Amygdala (tissue), 56 donors: Measurements from ENCODE around the gene SLCO3A1.

Experiments used
- DNase-seq, 56 donors: peaks; one replicate each; lab custom pipeline; 2025; lab: John Stamatoyannopoulos, UW

SLCO3A1 gene

GRCh38 chr15:91988071-91988470, 134.6 kb downstream of the SLCO3A1 start:
- DNase-seq: no peak

- DNase-seq: no peak
Measured at GRCh38 chr15:91988655-91989054, 135.1 kb downstream of the SLCO3A1 start.

GRCh38 chr15:91989821-91990220, 136.3 kb downstream of the SLCO3A1 start:
- no peak for DNase-seq

GRCh38 chr15:91992945-91993344, 139.4 kb downstream of the SLCO3A1 start:
- DNase-seq: no peak

DNA sequence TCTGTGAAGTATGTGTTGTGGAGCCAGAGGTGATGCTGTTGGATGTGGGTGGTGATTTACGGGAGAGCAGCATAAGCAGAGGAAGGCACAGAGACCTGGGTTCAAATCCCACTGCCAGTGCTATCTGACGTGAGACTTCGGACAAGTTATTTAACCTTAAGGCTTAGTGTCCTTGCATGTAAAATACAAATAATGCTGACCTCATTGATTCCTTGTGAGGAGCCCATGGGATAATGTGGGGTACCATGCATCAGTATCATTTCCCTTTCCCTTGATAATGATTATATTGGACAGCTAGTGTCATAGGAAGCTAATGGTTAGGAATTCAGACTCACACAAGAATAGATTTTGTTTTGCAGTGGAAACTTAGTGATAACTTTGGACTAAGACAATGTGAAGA, 141.6 kb downstream of the SLCO3A1 start:
- no peak for DNase-seq

DNA sequence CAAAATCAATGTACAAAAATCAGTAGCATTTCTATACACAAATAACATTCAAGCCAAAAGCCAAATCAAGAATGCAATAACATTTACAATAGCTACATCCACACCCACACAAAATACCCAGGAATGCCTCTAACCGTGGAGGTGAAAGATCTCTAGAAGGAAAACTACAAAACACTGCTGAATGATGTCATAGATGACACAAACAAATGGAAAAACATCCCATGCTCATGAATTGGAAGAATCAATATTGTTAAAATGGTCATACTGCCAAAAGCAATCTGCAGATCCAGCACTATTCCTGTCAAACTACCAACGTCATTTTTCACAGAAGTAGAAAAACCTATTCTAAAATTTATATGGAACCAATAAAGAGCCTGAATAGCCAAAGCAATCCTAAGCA, 143.7 kb downstream of the SLCO3A1 start:
- no peak for DNase-seq

DNA sequence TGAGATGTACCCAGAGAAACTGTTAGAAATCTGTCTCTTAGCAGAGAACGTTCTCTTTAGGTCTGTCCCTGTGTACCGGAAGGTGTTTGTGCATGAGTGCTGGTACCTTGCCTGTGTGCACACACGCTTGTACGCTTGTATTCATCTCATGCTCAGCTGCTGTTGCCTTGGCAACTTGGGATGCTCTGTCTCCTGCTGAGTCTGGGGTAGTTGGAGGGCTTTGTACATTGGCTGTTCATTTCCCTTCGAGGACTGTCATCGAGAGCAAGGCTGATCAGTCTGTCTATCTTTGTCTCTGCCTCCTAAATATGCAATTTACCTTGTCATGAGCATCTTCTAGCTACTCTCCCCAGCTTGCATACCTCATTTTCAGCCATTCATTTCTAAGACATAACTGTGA, 147.2 kb downstream of the SLCO3A1 start:
- DNase-seq: peak in 1 of 56 donors; percentile 11

GRCh38 chr15:92001307-92001706, 147.8 kb downstream of the SLCO3A1 start:
- no peak for DNase-seq

DNA sequence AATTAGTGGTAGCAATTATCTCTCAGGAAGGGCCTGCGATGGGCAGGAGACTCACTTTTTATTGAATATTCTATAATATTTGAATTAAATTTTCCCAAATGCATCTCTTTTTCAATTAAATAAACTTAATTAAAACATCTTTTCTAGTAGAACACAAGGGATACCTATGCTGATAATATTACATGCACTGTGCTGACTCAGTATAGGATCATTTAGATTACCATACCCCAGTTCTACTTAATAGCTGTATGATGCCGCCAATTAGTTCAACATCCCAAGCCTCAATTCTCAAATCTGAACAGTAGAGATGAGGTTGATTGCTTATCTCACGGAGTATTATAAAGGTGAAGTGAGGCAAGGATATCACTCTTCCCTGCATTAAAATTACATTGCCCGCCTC, 149.2 kb downstream of the SLCO3A1 start:
- no peak for DNase-seq

- peak in 1 of 56 donors; percentile 8 for DNase-seq
Measured at GRCh38 chr15:92003515-92004067, 150.1 kb downstream of the SLCO3A1 start.

GRCh38 chr15:92005154-92005553, 151.6 kb downstream of the SLCO3A1 start:
- no peak for DNase-seq

GRCh38 chr15:92006186-92007028, 152.9 kb downstream of the SLCO3A1 start:
- no peak for DNase-seq

DNA sequence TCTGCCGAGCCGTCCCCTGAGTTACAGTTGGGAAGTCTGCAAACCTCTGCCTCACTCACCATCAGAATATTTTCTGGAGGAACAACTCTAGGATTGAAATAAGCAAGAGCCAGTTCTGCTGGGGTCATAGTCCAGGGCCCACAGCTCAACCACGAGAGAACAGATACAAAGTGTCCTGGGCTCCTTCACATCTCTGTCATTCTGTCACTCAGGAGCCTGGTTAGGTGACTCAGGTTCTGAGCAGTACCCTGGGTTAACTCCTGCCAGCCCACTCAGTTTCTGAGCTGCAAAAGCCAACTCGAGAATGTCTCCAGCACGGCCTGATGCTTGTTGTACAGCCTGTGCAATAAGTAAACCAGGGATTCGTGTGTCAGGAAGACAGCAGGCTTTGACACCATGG, 155.7 kb downstream of the SLCO3A1 start:
- no peak for DNase-seq

DNA sequence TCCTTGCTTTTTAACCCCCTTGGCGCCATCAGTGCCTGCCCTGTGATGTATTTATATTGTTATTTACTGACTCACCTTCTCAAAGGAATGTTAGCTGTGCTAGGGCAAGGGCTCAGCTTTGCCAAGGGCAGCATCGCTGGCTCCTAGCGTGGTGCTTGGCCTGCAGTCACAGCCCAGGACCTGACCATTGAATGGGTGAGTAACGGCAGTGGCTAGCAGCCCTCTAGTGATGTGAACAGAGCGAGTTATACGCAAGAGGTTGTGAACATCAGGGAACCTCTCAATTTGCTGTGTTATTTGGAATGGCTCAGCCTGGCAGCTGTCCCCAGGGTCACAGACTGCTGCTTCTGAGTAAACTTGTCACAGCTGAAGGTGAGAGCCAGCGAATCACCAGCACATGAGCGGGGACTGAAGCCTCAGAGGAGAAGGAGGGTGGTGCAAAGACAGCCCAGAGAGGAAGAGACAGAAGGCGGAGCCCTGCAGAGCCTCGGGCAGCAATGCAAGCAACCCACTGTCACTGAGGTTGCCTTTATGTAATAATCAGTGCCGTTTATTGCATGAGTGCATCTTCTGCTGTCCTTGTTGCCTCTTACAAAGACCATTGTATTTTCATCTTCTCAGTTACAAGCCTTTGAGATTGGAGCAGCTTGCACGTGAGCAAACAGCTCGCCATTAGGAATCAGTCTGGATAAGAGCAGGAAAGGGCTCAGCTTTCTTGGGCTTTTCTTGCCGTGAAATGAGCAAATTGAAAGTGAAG, 158.3 kb downstream of the SLCO3A1 start:
- DNase-seq: no peak

- no peak for DNase-seq
Measured at GRCh38 chr15:92012368-92012629, 158.8 kb downstream of the SLCO3A1 start.

DNA sequence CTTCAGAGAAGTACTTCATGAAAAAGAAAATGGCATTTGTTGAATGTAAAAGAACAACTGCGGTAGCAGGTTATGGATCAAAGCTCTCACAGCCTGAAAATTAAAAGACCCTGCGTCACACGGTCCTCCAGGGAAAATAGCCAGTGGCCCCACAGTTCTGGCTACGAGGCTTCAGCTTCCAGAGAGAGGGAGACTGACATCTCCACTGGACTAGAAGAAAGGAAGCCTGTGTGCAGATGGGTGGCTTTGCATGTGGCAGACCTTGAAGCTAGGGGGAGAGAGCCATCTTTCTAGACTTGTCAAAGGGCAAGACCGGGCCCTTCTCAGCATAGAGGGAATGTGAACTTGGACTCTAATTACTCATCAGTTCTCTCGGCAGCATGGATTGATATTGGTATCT, 159.4 kb downstream of the SLCO3A1 start:
- no peak for DNase-seq

DNA sequence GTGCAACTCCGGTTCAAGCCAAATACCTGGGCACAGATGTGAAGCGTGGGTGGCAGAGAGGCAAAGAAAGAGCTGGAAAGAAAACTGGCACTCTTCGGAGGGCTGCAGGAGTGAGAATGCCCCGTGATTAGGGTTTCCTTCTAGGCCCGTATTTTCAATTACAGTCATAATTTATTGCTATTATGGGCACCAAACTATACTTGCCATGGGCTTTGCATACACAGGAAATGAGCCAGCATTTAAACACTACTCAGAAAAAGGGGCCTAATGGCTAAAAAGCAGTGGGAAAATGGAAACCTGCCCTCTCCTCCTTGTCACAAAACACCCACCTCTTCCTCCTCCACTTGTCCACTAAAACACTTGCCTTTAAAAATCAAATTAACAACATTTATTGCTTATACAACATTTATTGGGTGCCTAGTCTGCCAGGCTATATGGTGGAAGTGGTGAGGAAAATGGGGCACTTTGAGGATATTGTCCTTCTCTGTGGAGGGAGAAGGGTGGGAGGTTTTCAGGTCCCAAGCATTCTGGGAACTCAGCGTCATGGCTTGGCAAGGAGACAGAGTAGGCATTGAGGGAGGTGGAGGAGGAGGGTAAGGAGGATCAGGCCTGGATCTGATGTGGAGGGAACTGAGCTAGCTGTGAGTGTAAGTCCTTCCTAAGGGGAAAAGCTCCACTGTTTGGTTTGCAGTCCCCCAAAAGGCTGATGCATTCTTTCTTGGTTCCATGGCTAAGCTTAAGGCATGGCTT, 160.9 kb downstream of the SLCO3A1 start:
- peak in 5 of 56 donors; percentile 11 to 38 (median 21) for DNase-seq

GRCh38 chr15:92017882-92018534, 164.5 kb downstream of the SLCO3A1 start:
- DNase-seq: no peak

- no peak for DNase-seq
Measured at GRCh38 chr15:92018535-92019239, 165.2 kb downstream of the SLCO3A1 start.

DNA sequence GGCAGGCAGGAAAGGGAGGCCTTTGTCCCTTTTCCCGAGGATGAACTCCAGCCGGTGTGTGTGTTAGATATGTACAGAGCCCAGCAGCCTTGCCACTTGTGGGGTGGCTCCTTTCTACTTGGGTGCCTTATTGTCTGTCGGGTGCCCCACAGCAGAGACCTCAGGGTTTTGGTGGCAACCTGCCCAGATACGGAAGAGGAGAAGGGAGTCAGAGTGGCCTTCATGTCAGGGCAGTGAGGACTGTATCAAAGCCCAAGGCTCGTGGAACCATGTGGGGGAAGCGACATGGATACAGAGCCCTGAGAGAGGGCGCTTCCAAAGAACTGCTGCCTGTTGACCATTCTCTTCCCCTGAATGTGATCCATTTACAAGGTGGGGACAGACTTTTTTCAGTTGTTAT, 166.2 kb downstream of the SLCO3A1 start:
- DNase-seq: no peak
